Mammary epithelial cell (primary cell): Measurements from ENCODE around the gene VDR.

Experiments
- EZH2 ChIP-seq: IDR thresholded peaks from 2 replicates; pipeline ENCODE4 v1.6.1; 2012; ENCODE audit warnings: low read length, inconsistent platforms, borderline replicate concordance
- TF ChIP-seq, protein P1 (sequence below), 2 donors: IDR thresholded peaks in 1 of 2; conservative IDR thresholded peaks in 1 of 2; 2 replicates each; pipeline ENCODE4 v1.5.1; 2011 to 2012; ENCODE audit warnings: inconsistent platforms in 2 of 2, low read length in 2 of 2, mild to moderate bottlenecking in 2 of 2, control low read depth in 1 of 2, low read depth in 1 of 2; ENCODE audit not compliant: insufficient read depth in 1 of 2; ENCODE audit errors: extremely low read depth in 1 of 2

DNA sequence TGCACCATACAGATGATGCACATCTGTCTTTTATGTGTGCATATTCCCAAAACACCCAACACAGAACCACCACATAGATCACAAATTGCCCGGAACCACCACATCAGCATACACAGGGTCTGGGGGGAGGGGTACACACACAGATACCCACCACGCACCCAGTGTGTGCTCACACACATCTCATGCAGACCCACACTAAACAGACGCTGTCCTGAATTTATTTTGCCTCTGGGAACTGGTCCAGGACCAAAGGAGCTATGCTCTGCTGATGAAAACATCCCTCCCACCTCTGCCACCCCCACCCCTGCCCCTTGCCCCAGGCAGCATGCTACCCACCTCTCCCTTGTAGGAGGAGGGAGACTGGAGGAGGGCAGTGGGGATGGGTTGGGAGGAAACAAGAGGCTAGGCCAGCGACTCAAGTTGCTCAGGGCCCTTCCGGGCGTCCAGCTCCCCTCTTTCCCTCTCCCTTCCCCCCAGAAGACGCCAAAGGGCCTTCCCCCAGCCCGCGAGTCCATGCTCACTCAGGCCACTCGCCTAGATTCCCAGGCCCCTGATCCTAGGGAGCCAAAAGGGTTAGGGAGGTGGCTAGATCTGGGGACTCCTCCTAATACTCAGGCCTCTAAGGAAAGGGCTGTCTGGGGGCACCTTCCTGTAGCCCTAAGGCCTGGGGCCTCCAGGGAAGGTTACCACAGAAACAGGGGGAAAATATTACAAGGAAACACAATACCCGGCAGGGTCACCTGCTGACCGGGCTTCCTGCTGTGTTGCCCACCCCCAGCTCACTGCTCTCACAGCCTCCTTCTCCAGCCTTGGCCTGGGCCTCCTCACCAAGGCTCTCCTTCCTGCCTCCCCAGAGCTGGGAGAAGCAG is 88.2 kb downstream of the VDR start:
- TF ChIP-seq, protein P1, sequence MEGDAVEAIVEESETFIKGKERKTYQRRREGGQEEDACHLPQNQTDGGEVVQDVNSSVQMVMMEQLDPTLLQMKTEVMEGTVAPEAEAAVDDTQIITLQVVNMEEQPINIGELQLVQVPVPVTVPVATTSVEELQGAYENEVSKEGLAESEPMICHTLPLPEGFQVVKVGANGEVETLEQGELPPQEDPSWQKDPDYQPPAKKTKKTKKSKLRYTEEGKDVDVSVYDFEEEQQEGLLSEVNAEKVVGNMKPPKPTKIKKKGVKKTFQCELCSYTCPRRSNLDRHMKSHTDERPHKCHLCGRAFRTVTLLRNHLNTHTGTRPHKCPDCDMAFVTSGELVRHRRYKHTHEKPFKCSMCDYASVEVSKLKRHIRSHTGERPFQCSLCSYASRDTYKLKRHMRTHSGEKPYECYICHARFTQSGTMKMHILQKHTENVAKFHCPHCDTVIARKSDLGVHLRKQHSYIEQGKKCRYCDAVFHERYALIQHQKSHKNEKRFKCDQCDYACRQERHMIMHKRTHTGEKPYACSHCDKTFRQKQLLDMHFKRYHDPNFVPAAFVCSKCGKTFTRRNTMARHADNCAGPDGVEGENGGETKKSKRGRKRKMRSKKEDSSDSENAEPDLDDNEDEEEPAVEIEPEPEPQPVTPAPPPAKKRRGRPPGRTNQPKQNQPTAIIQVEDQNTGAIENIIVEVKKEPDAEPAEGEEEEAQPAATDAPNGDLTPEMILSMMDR (conservative IDR thresholded peaks at IDR 0.05 in 1 of 2, IDR thresholded peaks at IDR 0.05 in 1 of 2; ENCODE audit: extremely low read depth in 1 of 2, insufficient read depth in 1 of 2, low read depth in 1 of 2, low read length in 2 of 2), result no peak
- no peak for TF ChIP-seq EZH2
